Common myeloid progenitor, CD34-positive (primary cell): ENCODE measurements around the gene SCNN1A.

Experiments
- CTCF ChIA-PET: fragments of 350-600 bp; sonication (Branson Sonifier 250); formaldehyde crosslinking; loops from one replicate; lab custom pipeline; 2021; ENCODE audit warnings: antibody characterized with exemption; lab: Charles Lee
- POLR2A ChIA-PET: fragments of 350-600 bp; sonication (Branson Sonifier 250); formaldehyde crosslinking; loops from one replicate; lab custom pipeline; 2021; ENCODE audit warnings: antibody characterized with exemption; lab: Charles Lee
- DNase-seq, 3 donors: peaks; one replicate each; pipeline versions ENCODE4 v3.0.0 to v3.0.0-alpha.2; 2013
- H3K27ac ChIP-seq, 2 experiments: 1 replicate in 1 of 2; 2 replicates in 1 of 2; pipeline ENCODE4 v1.7.0; 2013; ENCODE audit warnings: inconsistent platforms in 2 of 2, low read length in 2 of 2, mild to moderate bottlenecking in 2 of 2, low read depth in 1 of 2, moderate library complexity in 1 of 2; ENCODE audit not compliant: severe bottlenecking in 2 of 2, insufficient read depth in 1 of 2, poor library complexity in 1 of 2
- H3K27me3 ChIP-seq, 5 experiments: replicated peaks in 2 of 5; 1 replicate in 3 of 5; 2 replicates in 2 of 5; pipeline versions ENCODE4 v1.6.1 to v1.7.0; 2013; ENCODE audit warnings: low read length in 4 of 5, mild to moderate bottlenecking in 2 of 5, moderate library complexity in 2 of 5, inconsistent platforms in 1 of 5; ENCODE audit not compliant: insufficient read depth in 5 of 5, control insufficient read depth in 4 of 5
- H3K36me3 ChIP-seq, 4 experiments: 1 replicate in 2 of 4; 2 replicates in 2 of 4; pipeline versions ENCODE4 v1.6.1 to v1.7.0; 2013; ENCODE audit warnings: low read length in 3 of 4, control low read depth in 1 of 4, mild to moderate bottlenecking in 1 of 4; ENCODE audit not compliant: control insufficient read depth in 4 of 4, insufficient read depth in 4 of 4
- H3K4me1 ChIP-seq, 4 experiments: 1 replicate in 3 of 4; 2 replicates in 1 of 4; pipeline versions ENCODE4 v1.6.1 to v1.7.1; 2013; ENCODE audit warnings: low read length in 3 of 4, mild to moderate bottlenecking in 3 of 4, control low read depth in 1 of 4, inconsistent platforms in 1 of 4, moderate library complexity in 1 of 4; ENCODE audit not compliant: control insufficient read depth in 4 of 4, insufficient read depth in 4 of 4; ENCODE audit errors: control extremely low read depth in 1 of 4
- H3K4me3 ChIP-seq, 7 experiments: 1 replicate in 4 of 7; 2 replicates in 3 of 7; pipeline versions ENCODE4 v1.5.1 to v1.7.0; 2013; ENCODE audit warnings: mild to moderate bottlenecking in 7 of 7, low read length in 6 of 7, moderate library complexity in 6 of 7, inconsistent platforms in 2 of 7, low read depth in 2 of 7, control low read depth in 1 of 7; ENCODE audit not compliant: insufficient read depth in 4 of 7, control insufficient read depth in 1 of 7; ENCODE audit errors: extremely low read depth in 1 of 7
- H3K9me3 ChIP-seq, 5 experiments: 1 replicate in 4 of 5; 2 replicates in 1 of 5; pipeline versions ENCODE4 v1.6.1 to v1.7.1; 2013; ENCODE audit warnings: low read length in 4 of 5, mild to moderate bottlenecking in 2 of 5, inconsistent platforms in 1 of 5, low read depth in 1 of 5, moderate library complexity in 1 of 5; ENCODE audit not compliant: control insufficient read depth in 4 of 5, insufficient read depth in 2 of 5; ENCODE audit errors: control extremely low read depth in 1 of 5
- WGBS: methylation state at CpG from one replicate; pipeline ENCODE4 v1.1.5; 2013; ENCODE audit not compliant: insufficient coverage; 5-methylcytosine and 5-hydroxymethylcytosine counted together

Gene SCNN1A

GRCh38 chr12:6326316-6327228, 48.8 kb downstream of the SCNN1A start:
- Histone ChIP-seq H3K27ac (peak overlapping the region in 1 of 2 experiments; percentile 44), H3K4me3 (no peak overlapping the region), H3K4me1 (peaks cover 12 to 53% (median 45%) of the 10 kb centered on the region in 4 experiments), H3K9me3 (no peaks in the 10 kb centered on the region), H3K36me3 (peaks cover 17 to 64% (median 47%) of the 10 kb centered on the region in 4 experiments), H3K27me3 (no peaks in the 10 kb centered on the region)
- DNase-seq, result peak; percentile 61 to 83 (median 82)
- WGBS, result 82% methylated on average over 18 of the region's 21 CpGs
- POLR2A ChIA-PET, result interaction anchor here (0.8 to 1.3 kb wide), 2 partner anchors 9 to 208 kb away, joined by 4 to 12 read pairs; partner anchors contain the start of gene GAPDH
- CTCF ChIA-PET, result interaction anchor here (0.7 to 4.0 kb wide), 26 partner anchors 10 to 220 kb away, joined by 3 to 66 read pairs (median 6); partner anchors contain the start of genes SCNN1A and TNFRSF1A

DNA sequence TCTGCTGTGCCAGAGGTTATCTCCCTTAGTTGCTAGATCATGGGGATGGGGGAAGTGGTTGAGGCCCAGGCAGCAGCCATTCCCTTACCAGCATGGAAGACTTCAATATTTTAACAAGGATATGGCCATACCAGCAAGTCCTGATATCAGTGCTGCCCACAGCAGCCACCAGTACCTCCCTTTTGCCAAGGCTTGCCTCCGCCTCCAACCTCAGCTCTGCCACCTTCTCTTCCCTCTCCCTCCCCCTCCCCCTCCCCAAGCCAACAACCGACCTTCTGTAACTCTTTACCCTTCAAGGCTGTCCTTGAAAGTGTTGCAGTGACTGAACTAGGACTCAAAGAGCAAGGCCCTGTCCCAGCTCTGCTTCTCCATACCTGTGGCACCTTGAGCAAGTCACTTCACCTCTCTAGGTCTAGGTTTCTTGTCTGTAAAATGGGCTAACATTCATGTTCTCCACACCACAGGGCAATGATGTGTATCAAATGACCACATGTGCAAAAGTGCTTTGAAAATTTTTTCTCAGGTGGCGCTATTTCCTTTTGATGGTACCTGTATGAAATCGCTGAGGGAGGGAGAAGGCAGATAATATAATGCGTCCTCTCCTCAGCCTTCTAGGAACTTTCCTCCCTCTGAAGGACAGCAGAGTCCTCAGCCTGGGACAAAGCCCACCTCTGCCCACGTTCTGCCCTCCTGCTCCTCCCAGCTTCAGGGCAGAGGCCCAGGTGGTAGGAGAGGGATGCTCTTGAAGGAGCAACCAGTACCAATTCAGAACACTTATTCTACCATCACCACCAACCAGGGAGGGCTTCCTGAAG, 50.2 kb downstream of the SCNN1A start:
- peak overlapping the region in 1 of 2 experiments; percentile 58 for H3K27ac ChIP-seq
- DNase-seq, result peak in 1 of 3 donors; percentile 37
- no peaks in the 10 kb centered on the region for H3K9me3 ChIP-seq
- peaks cover 12 to 53% (median 45%) of the 10 kb centered on the region in 4 experiments for H3K4me1 ChIP-seq
- WGBS, result 59% methylated on average over 3 of the region's 6 CpGs
- CTCF ChIA-PET, result interaction anchor here (1.0 to 4.0 kb wide), 14 partner anchors 9 to 215 kb away, joined by 3 to 66 read pairs (median 8); partner anchors contain the start of genes SCNN1A and TNFRSF1A
- H3K36me3 ChIP-seq, result peaks cover 10 to 50% (median 34%) of the 10 kb centered on the region in 4 experiments
- POLR2A ChIA-PET, result interaction anchor here (0.9 kb wide), 1 partner anchor 9 kb away, joined by 4 read pairs; no protein-coding TSS in a partner anchor
- H3K4me3 ChIP-seq, result no peak overlapping the region
- no peaks in the 10 kb centered on the region for H3K27me3 ChIP-seq

DNA sequence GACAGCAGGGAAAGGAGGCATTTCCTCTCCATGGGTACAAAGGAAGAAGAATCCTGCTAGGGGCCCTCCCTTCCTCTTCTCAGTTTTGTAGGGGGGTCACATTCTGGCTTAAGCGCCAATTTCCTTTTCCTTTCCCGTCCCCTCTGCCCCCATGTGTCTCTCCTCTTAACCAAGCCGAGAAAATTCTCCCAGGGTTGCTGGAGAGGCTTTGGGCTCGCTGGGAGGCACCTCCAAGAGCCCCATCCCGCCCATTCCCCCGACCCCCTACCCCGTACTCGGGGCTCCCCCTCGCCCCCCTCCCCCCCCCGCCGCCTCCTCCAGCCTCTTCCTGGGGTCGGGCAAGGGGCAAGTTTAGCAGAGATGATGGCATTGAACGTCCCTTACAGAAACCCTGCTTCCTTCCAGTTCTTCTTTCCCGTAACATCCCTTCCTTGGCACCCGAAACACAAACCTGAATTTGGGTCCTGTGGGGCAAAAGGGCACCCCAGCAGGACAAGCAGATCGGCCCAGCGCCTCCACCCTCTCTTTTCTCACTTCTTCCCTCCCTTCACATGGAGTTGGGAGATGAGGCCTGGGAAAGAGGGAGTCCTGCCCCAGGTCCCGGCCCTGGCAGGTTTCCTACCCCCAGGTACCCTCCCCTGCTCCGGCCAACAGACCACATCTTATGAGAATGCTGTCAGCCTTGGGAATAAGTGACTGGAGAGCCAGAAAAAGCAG, 51.2 kb downstream of the SCNN1A start:
- POLR2A ChIA-PET, result interaction anchor here (1.0 kb wide), 1 partner anchor 12 kb away, joined by 4 read pairs; no protein-coding TSS in a partner anchor
- no CpG with 5 or more reads among the region's 19 CpGs for WGBS

GRCh38 chr12:6323340-6323994, 51.9 kb downstream of the SCNN1A start:
- DNase-seq, result peak; percentile 82 to 87 (median 86)
- Histone ChIP-seq H3K27me3 (no peaks in the 10 kb centered on the region), H3K36me3 (peaks cover 5 to 33% (median 19%) of the 10 kb centered on the region in 4 experiments), H3K27ac (peak overlapping the region; percentile 37 to 68), H3K4me1 (peaks cover 12 to 56% (median 51%) of the 10 kb centered on the region in 4 experiments), H3K9me3 (no peaks in the 10 kb centered on the region), H3K4me3 (peak overlapping the region in 5 of 7 experiments; percentile 12 to 64 (median 46))
- CTCF ChIA-PET, result interaction anchor here (1.0 to 2.3 kb wide), 18 partner anchors 9 to 142 kb away, joined by 3 to 24 read pairs (median 6); partner anchors contain the start of gene SCNN1A
- POLR2A ChIA-PET, result interaction anchor here (0.8 to 1.0 kb wide), 2 partner anchors 13 to 142 kb away, joined by 4 to 6 read pairs; no protein-coding TSS in a partner anchor
- 0% methylated on average over 11 of the region's 14 CpGs for WGBS

More for the DNA sequence above, 51.2 kb downstream of the SCNN1A start:
- H3K36me3 ChIP-seq, result peaks cover 7 to 40% (median 25%) of the 10 kb centered on the region in 4 experiments
- peaks cover 12 to 53% (median 45%) of the 10 kb centered on the region in 4 experiments for H3K4me1 ChIP-seq
- peak overlapping the region in 5 of 7 experiments; percentile 12 to 64 (median 46) for H3K4me3 ChIP-seq
- H3K27ac ChIP-seq, result peak overlapping the region; percentile 37 to 68
- CTCF ChIA-PET, result interaction anchor here (1.0 to 4.0 kb wide), 12 partner anchors 10 to 142 kb away, joined by 3 to 66 read pairs (median 8); partner anchors contain the start of gene SCNN1A
- no peaks in the 10 kb centered on the region for H3K9me3 ChIP-seq
- DNase-seq, result no peak
- no peaks in the 10 kb centered on the region for H3K27me3 ChIP-seq

- DNase-seq, result no peak
- ChIA-PET CTCF (interaction anchor here (0.9 to 2.3 kb wide), 20 partner anchors 8 to 143 kb away, joined by 3 to 24 read pairs (median 6); partner anchors contain the start of gene SCNN1A), POLR2A (interaction anchor here (0.7 to 1.0 kb wide), 3 partner anchors 10 to 143 kb away, joined by 3 to 6 read pairs (median 4); no protein-coding TSS in a partner anchor)
- peaks cover 12 to 59% (median 56%) of the 10 kb centered on the region in 4 experiments for H3K4me1 ChIP-seq
- peak overlapping the region in 3 of 7 experiments; percentile 46 to 62 (median 56) for H3K4me3 ChIP-seq
- H3K27me3 ChIP-seq, result no peaks in the 10 kb centered on the region
- H3K36me3 ChIP-seq, result peaks cover 4 to 28% (median 15%) of the 10 kb centered on the region in 4 experiments
- no peak overlapping the region for H3K27ac ChIP-seq
- 0% methylated on average over 2 of the region's 2 CpGs for WGBS
- H3K9me3 ChIP-seq, result no peaks in the 10 kb centered on the region
Observed at GRCh38 chr12:6322969-6323339, 52.4 kb downstream of the SCNN1A start.
